A549 (cell line): ENCODE measurements around the gene KRT32.

Experiments used
- CEBPB ChIP-seq, 2 experiments: fragments of >200 bp in 1 of 2; sonication (Bioruptor Twin) in 1 of 2; formaldehyde crosslinking in 1 of 2; IDR thresholded peaks; 2 replicates each; pipeline ENCODE4 v1.6.1; 2012 to 2016
- CTCF ChIP-seq: fragments of >200 bp; sonication (Bioruptor Twin); formaldehyde crosslinking; IDR thresholded peaks from 3 replicates; pipeline ENCODE4 v1.5.1; 2016
- ELK1 ChIP-seq: fragments of 150-350 bp; IDR thresholded peaks from 2 replicates; pipeline ENCODE4 v1.6.1; 2014; ENCODE audit warnings: low read depth, mild to moderate bottlenecking, low read length
- POLR2A ChIP-seq: IDR thresholded peaks from 2 replicates; pipeline ENCODE4 v1.6.1; 2012; ENCODE audit warnings: mild to moderate bottlenecking, low read length
- POLR2AphosphoS2 ChIP-seq: conservative IDR thresholded peaks from 2 replicates; pipeline ENCODE4 v1.6.1; 2012; ENCODE audit warnings: low read length, improper control_type of control experiment, inconsistent platforms
- RNF2 ChIP-seq: fragments of 200-600 bp; sonication (generic); IDR thresholded peaks from 2 replicates; pipeline ENCODE4 v1.6.1; 2016; ENCODE audit warnings: low read depth, mild to moderate bottlenecking, antibody characterized with exemption, moderate library complexity, borderline replicate concordance
- ZFP36 ChIP-seq: fragments of 450-650 bp; IDR thresholded peaks from 2 replicates; pipeline ENCODE4 v1.6.1; 2014; ENCODE audit warnings: borderline replicate concordance; ENCODE audit not compliant: partially characterized antibody
- TF ChIP-seq, protein P1 (sequence below): IDR thresholded peaks from 2 replicates; pipeline ENCODE4 v1.6.1; 2012

DNA sequence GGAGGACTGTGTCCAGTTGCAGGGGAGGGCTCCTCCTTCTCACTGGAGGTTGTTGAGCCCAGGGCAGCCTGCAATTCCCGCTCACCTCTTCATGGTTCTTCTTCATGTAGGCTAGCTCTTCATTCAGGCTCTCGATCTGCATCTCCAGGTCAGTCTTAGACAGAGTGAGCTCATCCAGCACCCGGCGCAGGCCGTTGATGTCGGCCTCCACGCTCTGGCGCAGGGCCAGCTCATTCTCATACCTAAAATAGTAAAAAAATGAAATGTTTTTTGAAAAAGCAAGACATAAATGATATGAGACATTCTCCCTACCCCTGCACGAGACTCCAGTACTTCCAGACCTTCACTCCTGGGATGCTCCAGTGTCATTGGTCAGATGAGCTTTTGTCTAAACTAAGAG lies 36.0 kb upstream of the KRT32 start:
- TF ChIP-seq CTCF (no peak), RNF2 (no peak), POLR2A (no peak), ELK1 (no peak), ZFP36 (no peak), POLR2AphosphoS2 (no peak), CEBPB (IDR thresholded peaks at IDR 0.05) (no peak)
- TF ChIP-seq, protein P1, sequence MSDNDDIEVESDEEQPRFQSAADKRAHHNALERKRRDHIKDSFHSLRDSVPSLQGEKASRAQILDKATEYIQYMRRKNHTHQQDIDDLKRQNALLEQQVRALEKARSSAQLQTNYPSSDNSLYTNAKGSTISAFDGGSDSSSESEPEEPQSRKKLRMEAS, result no peak
